ENCODE results near the gene RASL11A. TPM values are rescaled to one million over a fixed set of nuclear protein-coding genes. Genes with fewer than 3 reads are reported as not detected.
"Not testable (repeated sequence)": the region's sequence is repeated elsewhere in the genome, so short reads cannot be mapped to it uniquely, and the experiment has no call there.

RASL11A gene
- total and polyA plus RNA-seq, 5 experiments from 2014 or later: 0.20 to 3.3 (median 2.9) TPM

DNA sequence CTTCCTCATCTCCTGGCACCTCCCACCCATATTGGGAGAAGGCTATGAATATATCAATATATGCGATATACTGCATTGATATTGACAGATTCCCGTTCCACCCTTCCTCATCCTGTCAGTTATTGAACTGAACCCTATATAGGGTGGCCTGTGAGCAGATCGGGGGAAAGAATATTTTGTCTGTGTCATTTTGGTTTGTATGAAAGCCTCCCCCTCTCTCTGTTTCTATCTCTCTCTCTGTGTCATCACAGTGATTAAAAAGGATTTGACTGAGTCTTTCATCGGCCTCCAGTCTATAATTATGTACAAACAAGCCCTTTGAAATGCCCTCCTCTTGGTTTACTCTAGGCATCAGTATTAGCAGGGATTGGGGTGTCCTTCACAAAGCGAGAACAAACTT is 35.7 kb downstream of the RASL11A start:
- Mint-ChIP-seq H3K9me3 (no peaks in the 10 kb centered on the region), H3K27ac (peak overlapping the region in 6 of 10 donors; percentile 0 to 86 (median 36)), H3K27me3 (no peaks in the 10 kb centered on the region), H3K4me1 (peaks cover 18 to 50% (median 37%) of the 10 kb centered on the region in 4 donors), H3K4me3 (peak overlapping the region in 5 of 10 donors; percentile 0 to 35 (median 5)), H3K36me3 (no peaks in the 10 kb centered on the region)
- POLR2A ChIA-PET: no interaction called here
- no peak for DNase-seq
- ATAC-seq: no peak

DNA sequence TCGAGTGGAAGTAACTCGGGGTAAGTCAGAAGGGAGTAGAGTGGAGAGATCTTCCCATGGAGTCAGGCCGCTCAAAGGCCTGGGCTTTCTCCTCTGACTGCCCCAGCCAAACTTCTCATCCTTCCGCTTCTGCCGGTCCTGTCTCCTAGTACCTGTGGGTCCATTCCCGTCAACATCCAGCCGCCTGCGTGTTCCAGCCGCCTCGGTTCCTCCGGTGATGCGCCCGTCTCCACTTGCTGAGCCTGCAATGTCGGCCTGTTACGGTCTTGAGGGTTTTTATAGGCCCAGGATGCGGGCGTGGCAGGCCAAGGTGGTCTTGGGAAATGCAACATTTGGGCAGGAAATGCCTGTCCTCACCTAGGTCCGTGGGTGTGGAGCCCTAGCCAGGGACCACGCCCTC is 38.3 kb downstream of the RASL11A start:
- H3K27ac Mint-ChIP-seq: no peak overlapping the region
- ATAC-seq (no peak), DNase-seq (no peak)
- H3K4me1 Mint-ChIP-seq: peaks cover 9 to 31% (median 18%) of the 10 kb centered on the region in 4 donors
- no peaks in the 10 kb centered on the region for H3K36me3 Mint-ChIP-seq
- no peak overlapping the region for H3K4me3 Mint-ChIP-seq
- POLR2A ChIA-PET: no interaction called here
- H3K27me3 Mint-ChIP-seq: no peaks in the 10 kb centered on the region
- no peaks in the 10 kb centered on the region for H3K9me3 Mint-ChIP-seq

DNA sequence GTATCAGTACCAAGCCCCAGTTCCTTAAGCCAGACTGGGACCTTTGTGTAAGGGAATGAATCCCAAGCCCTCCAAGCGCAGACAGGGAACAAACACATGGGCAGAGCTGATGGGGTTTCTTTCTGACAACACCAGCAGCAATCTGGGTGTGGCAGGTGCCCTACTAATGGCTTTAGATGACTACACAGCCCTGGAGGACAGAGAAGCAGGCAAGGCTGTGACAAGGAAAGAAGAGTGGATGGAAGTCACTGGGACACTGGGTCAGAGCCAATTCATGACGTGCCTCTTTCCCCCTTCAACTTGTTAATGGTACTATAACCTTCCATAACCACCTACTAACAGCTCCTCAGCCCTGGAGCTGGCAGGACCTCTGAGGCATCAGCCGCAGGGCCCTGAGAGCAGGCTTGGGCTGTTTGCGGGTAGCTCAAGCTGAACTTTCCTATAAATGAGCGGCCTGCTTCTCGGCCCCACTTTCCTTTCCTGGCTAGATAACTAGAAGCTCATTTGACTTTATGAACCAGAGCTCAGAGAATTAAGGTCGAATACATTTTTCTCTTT is 38.9 kb downstream of the RASL11A start:
- POLR2A ChIA-PET: no interaction called here
- no peaks in the 10 kb centered on the region for H3K9me3 Mint-ChIP-seq
- peaks cover 9 to 30% (median 18%) of the 10 kb centered on the region in 4 donors for H3K4me1 Mint-ChIP-seq
- no peak for DNase-seq
- no peaks in the 10 kb centered on the region for H3K27me3 Mint-ChIP-seq
- H3K27ac Mint-ChIP-seq: peak overlapping the region in 3 of 10 donors; percentile 14 to 62 (median 24)
- H3K36me3 Mint-ChIP-seq: no peaks in the 10 kb centered on the region
- H3K4me3 Mint-ChIP-seq: no peak overlapping the region
- ATAC-seq: no peak

DNA sequence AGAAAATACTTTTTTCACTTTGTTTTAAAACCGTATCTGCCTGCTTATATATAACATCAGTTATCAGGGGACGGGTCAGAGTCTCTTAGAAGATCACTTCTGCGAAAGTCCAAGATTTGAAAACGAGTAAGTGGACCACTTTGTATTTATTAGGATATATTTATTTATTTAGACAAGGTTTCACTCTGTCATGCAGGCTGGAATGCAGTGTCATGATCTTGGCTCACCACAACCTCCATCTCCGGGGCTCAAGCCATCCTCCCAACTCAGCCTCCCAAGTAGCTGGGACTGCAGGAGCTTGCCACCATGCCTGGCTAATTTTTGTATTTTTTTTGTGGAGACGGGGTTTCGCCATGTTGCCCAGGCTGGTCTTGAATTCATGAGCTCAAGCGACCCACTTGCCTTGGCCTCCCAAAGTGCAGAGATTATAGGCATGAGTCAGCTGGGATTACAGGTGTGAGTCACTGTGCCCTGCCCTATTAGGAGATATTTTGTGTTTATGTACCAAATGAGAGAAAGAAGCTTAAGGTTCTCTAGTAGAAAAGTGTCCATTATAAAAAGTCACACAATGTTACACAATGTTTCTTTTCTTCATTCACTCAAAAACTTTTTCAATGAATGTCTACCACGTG is 39.5 kb downstream of the RASL11A start:
- POLR2A ChIA-PET: no interaction called here

DNA sequence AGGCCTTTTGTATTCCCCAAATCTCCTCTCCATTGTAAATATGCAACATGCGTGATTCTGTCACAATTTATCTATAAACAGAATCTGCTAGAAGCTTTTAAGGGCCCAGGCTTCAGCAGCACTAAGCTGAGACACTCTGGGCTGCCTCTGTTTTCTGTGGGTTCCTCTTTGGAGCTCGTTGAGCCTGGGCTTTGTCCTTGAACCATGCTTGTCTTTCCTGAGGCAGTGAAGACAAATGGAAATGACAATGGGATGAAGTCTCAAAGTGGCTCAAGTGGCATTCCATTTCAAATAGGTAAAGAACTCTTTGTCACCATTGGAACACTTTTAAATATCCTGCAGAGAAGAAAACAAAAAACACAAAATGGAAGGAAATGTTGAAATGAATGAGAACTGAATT is 40.3 kb downstream of the RASL11A start:
- ATAC-seq (no peak), DNase-seq (no peak)
- peaks cover 0 to 2% (median 0%) of the 10 kb centered on the region in 5 donors for H3K27me3 Mint-ChIP-seq
- POLR2A ChIA-PET: no interaction called here
- no peaks in the 10 kb centered on the region for H3K36me3 Mint-ChIP-seq
- H3K9me3 Mint-ChIP-seq: no peaks in the 10 kb centered on the region
- no peak overlapping the region for H3K27ac Mint-ChIP-seq
- H3K4me1 Mint-ChIP-seq: peaks cover 9 to 25% (median 16%) of the 10 kb centered on the region in 4 donors
- H3K4me3 Mint-ChIP-seq: no peak overlapping the region

More for the DNA sequence above, 39.5 kb downstream of the RASL11A start:
- no peak overlapping the region for H3K4me3 Mint-ChIP-seq
- H3K27me3 Mint-ChIP-seq: no peaks in the 10 kb centered on the region
- no peak for DNase-seq
- no peak for ATAC-seq
- peaks cover 9 to 28% (median 18%) of the 10 kb centered on the region in 4 donors for H3K4me1 Mint-ChIP-seq
- H3K9me3 Mint-ChIP-seq: no peaks in the 10 kb centered on the region
- H3K36me3 Mint-ChIP-seq: no peaks in the 10 kb centered on the region
- H3K27ac Mint-ChIP-seq: peak overlapping the region in 1 of 10 donors; percentile 24

DNA sequence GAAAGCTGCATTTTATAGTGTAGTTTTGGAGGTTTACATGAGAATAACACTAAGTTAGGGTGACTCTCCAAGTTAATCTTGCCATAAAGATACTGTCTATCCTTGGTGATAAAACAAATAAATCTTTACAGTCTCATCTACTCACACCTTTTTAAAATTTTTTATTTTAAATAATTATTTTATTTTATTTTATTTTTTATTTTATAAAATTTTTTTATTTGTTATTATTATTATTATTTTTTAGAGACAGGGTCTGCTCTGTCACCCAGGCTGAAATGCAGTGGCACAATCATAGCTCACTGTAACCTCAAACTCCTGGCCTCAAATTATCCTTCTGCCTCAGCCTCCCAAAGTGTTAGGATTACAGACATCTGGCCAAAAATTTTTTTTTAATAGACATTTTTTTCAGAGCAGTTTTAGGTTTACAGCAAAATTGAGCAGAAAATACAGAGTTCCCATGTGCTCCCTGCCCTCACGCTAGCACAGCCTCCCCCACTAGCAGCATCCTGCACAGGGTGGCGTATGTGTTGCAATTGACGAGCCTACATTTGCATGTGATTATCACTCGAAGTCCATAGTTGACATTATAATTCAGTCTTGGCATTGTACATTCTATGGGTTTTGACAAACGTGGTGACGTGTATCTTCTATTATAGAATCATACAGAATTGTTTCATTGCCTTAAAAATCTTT is 41.0 kb downstream of the RASL11A start:
- H3K27me3 Mint-ChIP-seq: peaks cover 0 to 9% (median 3%) of the 10 kb centered on the region in 5 donors
- ATAC-seq (no peak), DNase-seq (no peak)
- H3K36me3 Mint-ChIP-seq: no peaks in the 10 kb centered on the region
- no peak overlapping the region for H3K27ac Mint-ChIP-seq
- H3K4me3 Mint-ChIP-seq: no peak overlapping the region
- POLR2A ChIA-PET: no interaction called here
- no peaks in the 10 kb centered on the region for H3K9me3 Mint-ChIP-seq
- H3K4me1 Mint-ChIP-seq: peaks cover 6 to 17% (median 8%) of the 10 kb centered on the region in 4 donors

DNA sequence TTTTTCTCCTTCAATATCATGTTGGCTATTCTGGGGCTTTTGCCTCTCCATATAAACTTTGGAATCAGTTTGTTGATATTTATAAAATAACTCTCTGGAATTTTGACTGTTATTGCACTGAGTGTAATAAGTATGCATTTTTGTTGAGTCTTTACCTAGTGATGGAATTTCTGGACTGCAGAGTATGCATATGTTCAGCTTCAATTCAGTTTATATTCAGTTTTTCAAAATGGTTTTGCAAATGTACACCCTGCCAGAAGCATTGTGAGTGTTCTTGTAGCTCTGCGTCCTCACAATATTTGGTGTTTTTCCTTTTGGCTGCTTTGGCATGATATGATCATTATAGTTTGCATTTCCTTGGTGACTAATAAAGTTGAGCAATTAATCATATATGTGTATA is 43.1 kb downstream of the RASL11A start:
- no peak for DNase-seq
- Mint-ChIP-seq H3K9me3 (no peaks in the 10 kb centered on the region), H3K36me3 (no peaks in the 10 kb centered on the region), H3K4me3 (no peak overlapping the region), H3K4me1 (peaks cover 4 to 7% (median 6%) of the 10 kb centered on the region in 4 donors), H3K27me3 (peaks cover 0 to 13% (median 10%) of the 10 kb centered on the region in 5 donors), H3K27ac (no peak overlapping the region)
- POLR2A ChIA-PET: no interaction called here
- ATAC-seq: no peak

DNA sequence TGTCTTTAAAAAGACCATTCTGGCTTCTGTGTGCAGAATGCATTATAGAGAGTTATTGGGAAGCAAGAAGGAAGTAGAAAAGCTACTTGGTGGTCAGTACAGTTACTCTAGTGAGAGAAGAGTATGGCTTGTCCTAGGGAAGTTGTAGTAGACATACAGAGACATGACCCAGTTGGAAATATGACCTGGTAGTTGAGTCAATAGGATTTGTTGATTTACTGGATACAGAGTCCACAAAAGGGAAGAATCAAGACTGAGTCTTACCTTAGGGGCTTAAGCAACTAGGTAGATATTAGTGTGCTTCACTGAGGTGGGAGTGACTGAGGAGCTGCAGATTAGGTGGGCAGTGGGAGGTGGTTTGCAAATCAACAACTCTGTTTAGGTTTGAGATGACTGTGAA is 48.8 kb downstream of the RASL11A start:
- DNase-seq (no peak), ATAC-seq (no peak)
- Mint-ChIP-seq H3K27me3 (peaks cover 0 to 31% (median 15%) of the 10 kb centered on the region in 5 donors), H3K4me3 (no peak overlapping the region), H3K36me3 (no peaks in the 10 kb centered on the region), H3K27ac (no peak overlapping the region), H3K4me1 (peaks cover 0 to 6% (median 0%) of the 10 kb centered on the region in 4 donors), H3K9me3 (peaks cover 0 to 5% (median 0%) of the 10 kb centered on the region in 9 donors)
- POLR2A ChIA-PET: no interaction called here

DNA sequence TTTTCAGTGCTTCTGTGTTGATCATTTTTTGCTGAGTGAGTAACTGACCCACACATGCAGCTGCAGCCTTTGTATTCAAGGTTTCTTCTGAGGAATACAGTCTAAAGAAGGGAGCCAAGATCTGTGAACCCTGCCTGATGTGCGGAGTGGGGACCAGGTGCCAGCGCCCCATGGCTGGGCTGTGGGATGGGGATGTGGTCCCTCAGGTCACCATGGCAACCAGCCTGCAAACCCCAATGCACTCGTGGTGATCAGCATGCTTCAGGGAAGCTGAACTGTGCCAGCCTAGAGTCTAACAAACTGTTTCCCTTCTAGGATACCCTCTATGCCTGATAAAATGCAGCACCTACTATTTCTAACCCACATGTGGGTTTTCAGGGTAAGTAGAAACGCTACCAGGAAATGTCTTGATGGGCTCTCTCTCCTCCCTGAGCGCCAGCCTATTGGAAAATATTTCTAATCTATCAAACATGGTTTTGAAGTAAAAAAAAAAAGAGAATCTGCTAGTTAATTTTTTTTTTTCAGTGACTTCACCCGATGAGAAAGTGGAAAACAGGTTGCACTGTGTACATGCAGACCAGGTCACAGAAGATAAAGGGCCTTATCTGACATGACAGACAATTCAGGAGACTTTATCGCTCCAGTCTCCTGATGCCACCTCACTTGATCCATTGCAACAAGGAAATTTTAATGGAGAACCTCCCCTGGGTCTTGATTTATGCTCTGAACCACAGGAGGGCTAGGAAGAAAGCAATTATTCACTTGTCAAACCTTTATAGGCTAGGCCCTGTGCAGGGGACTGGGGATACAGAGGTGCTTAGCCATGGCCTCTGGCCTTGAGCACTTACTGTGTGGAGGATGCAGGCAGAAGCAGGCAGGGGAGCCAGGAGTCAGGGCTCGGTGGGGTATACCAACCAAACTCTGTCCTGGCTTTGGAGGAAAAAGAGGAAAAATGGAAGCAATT is 51.1 kb downstream of the RASL11A start:
- H3K27ac Mint-ChIP-seq: peak overlapping the region in 1 of 10 donors; percentile 41
- peaks cover 0 to 26% (median 9%) of the 10 kb centered on the region in 5 donors for H3K27me3 Mint-ChIP-seq
- H3K4me3 Mint-ChIP-seq: no peak overlapping the region
- peaks cover 0 to 5% (median 0%) of the 10 kb centered on the region in 9 donors for H3K9me3 Mint-ChIP-seq
- H3K4me1 Mint-ChIP-seq: peaks cover 0 to 6% (median 0%) of the 10 kb centered on the region in 4 donors
- no peak for ATAC-seq
- POLR2A ChIA-PET: no interaction called here
- no peak for DNase-seq
- H3K36me3 Mint-ChIP-seq: no peaks in the 10 kb centered on the region

DNA sequence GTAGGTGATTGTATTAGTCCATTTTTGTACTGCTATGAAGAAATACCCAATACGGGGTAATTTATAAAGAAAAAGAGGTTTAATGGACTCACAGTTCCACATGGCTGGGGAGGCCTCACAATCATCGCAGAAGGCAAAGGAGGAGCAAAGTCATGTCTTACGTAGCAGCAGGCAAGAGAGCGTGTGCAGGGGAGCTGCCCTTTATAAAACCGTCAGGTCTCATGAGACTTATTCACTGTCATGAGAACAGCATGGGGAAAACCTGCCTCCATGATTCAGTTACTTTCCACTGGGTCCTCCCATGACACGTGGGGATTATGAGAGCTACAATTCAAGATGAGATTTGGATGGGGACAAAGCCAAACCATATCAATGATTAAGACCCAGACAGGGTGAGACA is 51.8 kb downstream of the RASL11A start:
- H3K4me1 Mint-ChIP-seq, DNase-seq, H3K9me3 Mint-ChIP-seq, H3K4me3 Mint-ChIP-seq, POLR2A ChIA-PET, ATAC-seq, H3K36me3 Mint-ChIP-seq: not testable (repeated sequence)
- H3K27me3 Mint-ChIP-seq: peaks cover 0 to 24% (median 7%) of the 10 kb centered on the region in 5 donors
- H3K27ac Mint-ChIP-seq: peak overlapping the region in 1 of 10 donors; percentile 32
